Measurements from ENCODE around the gene AP1S1. TPM values are rescaled to one million over a fixed set of nuclear protein-coding genes. Genes with fewer than 3 reads are reported as not detected.

AP1S1 gene
- total and polyA plus RNA-seq, 2 donors (not counting 3 experiments of a cell fraction or from before 2014, with no cell fraction given), result 93.3 to 106 TPM

DNA sequence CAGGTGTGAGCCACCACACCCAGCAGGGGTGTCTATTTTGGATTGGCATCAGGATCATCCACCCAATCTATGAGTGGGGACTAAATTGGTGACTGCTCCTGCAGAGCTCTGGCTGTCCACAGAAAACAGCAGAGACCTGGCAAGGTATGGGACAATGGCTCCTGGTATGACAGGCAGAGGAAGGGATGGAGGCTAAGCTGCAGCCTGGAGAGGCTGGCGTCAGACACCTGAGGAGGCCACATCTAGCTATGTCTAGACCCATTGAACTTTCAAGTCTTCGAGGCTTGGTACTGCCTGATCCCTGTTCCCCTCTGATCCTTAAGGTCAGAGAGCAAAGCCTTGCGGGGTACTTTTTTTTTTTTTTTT, 30.6 kb upstream of the AP1S1 start:
- H3K36me3 ChIP-seq (ENCODE audit: control insufficient read depth in 2 of 2, extremely low read depth in 1 of 2, insufficient read depth in 2 of 2, low read length in 2 of 2), result peaks cover 8 to 10% of the 10 kb centered on the region in 2 experiments
- H4K20me1 ChIP-seq (replicated peaks; ENCODE audit: control insufficient read depth, extremely low read depth, insufficient read depth, low read length), result no peaks in the 10 kb centered on the region
- H3K9ac ChIP-seq (replicated peaks; ENCODE audit: extremely low read depth, insufficient read depth, low read length), result peak overlapping the region; percentile 100
- no peak overlapping the region for H3K4me3 ChIP-seq (replicated peaks in 1 of 3; ENCODE audit: insufficient read depth in 1 of 3, low read depth in 1 of 3, low read length in 3 of 3)
- peaks cover 34% of the 10 kb centered on the region for H3K79me2 ChIP-seq (ENCODE audit: control insufficient read depth, insufficient read depth, low read length)
- no peak overlapping the region for H3K4me2 ChIP-seq (ENCODE audit: insufficient read depth, low read length)
- BruUV-seq (replicated peaks), result no TSS peak
- ChIA-PET CTCF (interaction anchor here (0.7 to 3.5 kb wide), 5 partner anchors 10 to 46 kb away, joined by 3 to 25 read pairs (median 8); no protein-coding TSS in a partner anchor), POLR2A (interaction anchor here (1.1 to 5.3 kb wide), 6 partner anchors 9 to 37 kb away, joined by 3 to 49 read pairs (median 22); no protein-coding TSS in a partner anchor)
- FAIRE-seq (no peak), DNase-seq (ENCODE audit: low read depth, low spot score) (no peak)
- dilution Hi-C loops (cut with MboI; ENCODE audit: extremely low pct_ligation_motif_present, low sequenced_read_pairs) (no loop called here), intact Hi-C loops (cut with micrococcal nuclease) (loop anchor here (10.0 kb wide), 1 partner anchor 1019 kb away; the partner anchor contains the start of genes AP4M1 and MCM7)
- no peaks in the 10 kb centered on the region for H3K9me1 ChIP-seq (replicated peaks; ENCODE audit: control insufficient read depth, extremely low read depth, insufficient read depth, low read length)
- peaks cover 60% of the 10 kb centered on the region for H3K4me1 ChIP-seq (ENCODE audit: control insufficient read depth, extremely low read depth, insufficient read depth, low read length)
- no peak overlapping the region for H2AFZ ChIP-seq (ENCODE audit: low read depth, low read length)
- TF ChIP-seq POLR2A (IDR thresholded peaks at IDR 0.05; ENCODE audit: low read depth, low read length) (no peak), MYC (IDR thresholded peaks at IDR 0.05; ENCODE audit: low read depth, low read length) (no peak), FOS (IDR thresholded peaks at IDR 0.05; ENCODE audit: borderline replicate concordance, insufficient read depth, low read length) (no peak), GATA2 (IDR thresholded peaks at IDR 0.05; ENCODE audit: insufficient read depth, insufficient read length, low read depth, low read length) (no peak), POLR2AphosphoS5 (IDR thresholded peaks at IDR 0.05; ENCODE audit: insufficient read depth, low read depth, low read length) (no peak), EZH2 (IDR thresholded peaks at IDR 0.05; ENCODE audit: borderline replicate concordance, low read depth, low read length, severe bottlenecking) (no peak), JUN (IDR thresholded peaks at IDR 0.05; ENCODE audit: borderline replicate concordance, insufficient read depth, insufficient read length, low read depth) (no peak)
- TF ChIP-seq, protein P1, sequence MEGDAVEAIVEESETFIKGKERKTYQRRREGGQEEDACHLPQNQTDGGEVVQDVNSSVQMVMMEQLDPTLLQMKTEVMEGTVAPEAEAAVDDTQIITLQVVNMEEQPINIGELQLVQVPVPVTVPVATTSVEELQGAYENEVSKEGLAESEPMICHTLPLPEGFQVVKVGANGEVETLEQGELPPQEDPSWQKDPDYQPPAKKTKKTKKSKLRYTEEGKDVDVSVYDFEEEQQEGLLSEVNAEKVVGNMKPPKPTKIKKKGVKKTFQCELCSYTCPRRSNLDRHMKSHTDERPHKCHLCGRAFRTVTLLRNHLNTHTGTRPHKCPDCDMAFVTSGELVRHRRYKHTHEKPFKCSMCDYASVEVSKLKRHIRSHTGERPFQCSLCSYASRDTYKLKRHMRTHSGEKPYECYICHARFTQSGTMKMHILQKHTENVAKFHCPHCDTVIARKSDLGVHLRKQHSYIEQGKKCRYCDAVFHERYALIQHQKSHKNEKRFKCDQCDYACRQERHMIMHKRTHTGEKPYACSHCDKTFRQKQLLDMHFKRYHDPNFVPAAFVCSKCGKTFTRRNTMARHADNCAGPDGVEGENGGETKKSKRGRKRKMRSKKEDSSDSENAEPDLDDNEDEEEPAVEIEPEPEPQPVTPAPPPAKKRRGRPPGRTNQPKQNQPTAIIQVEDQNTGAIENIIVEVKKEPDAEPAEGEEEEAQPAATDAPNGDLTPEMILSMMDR (IDR thresholded peaks at IDR 0.05; ENCODE audit: extremely low read depth in 1 of 2, insufficient read depth in 1 of 2, low read depth in 1 of 2, low read length in 2 of 2), result no peak
- TF ChIP-seq, protein P2, sequence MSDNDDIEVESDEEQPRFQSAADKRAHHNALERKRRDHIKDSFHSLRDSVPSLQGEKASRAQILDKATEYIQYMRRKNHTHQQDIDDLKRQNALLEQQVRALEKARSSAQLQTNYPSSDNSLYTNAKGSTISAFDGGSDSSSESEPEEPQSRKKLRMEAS (IDR thresholded peaks at IDR 0.05; ENCODE audit: insufficient read depth, insufficient read length), result no peak
- no peaks in the 10 kb centered on the region for H3K27me3 ChIP-seq (ENCODE audit: control insufficient read depth in 2 of 2, insufficient read depth in 2 of 2, low read length in 2 of 2)
- peak overlapping the region; percentile 83 for H3K27ac ChIP-seq (ENCODE audit: insufficient read depth, low read depth, low read length)
- no peaks in the 10 kb centered on the region for H3K9me3 ChIP-seq (replicated peaks; ENCODE audit: control insufficient read depth, insufficient read depth, low read length)

Data from endothelial cell of umbilical vein (primary cell).